HepG2 (cell line): ENCODE measurements around the gene MRFAP1L1. TPM values are rescaled to one million over a fixed set of nuclear protein-coding genes. Genes with fewer than 3 reads are reported as not detected.
A peak's percentile ranks its signal among the peaks of the same experiment; 100 is the strongest.

Experiments used
- CBFB ChIP-seq: sonication (generic); formaldehyde crosslinking; IDR thresholded peaks from 2 replicates; pipeline ENCODE4 v1.4.0; 2020; ENCODE audit warnings: missing genetic modification reagents
- CEBPB ChIP-seq: IDR thresholded peaks from 2 replicates; pipeline ENCODE4 v1.6.1; 2011; ENCODE audit warnings: low read depth, low read length, improper control_type of control experiment, borderline replicate concordance
- ESRRA ChIP-seq: sonication (generic); formaldehyde crosslinking; IDR thresholded peaks from 2 replicates; pipeline ENCODE4 v1.5.1; 2020; ENCODE audit warnings: mild to moderate bottlenecking, low read depth, missing genetic modification reagents
- GPN1 ChIP-seq: sonication (generic); formaldehyde crosslinking; IDR thresholded peaks from 2 replicates; pipeline ENCODE4 v1.5.1; 2020; ENCODE audit warnings: missing genetic modification reagents, borderline replicate concordance
- HOXA9 ChIP-seq: sonication (generic); formaldehyde crosslinking; IDR thresholded peaks from 2 replicates; pipeline ENCODE4 v1.8.1; 2022; ENCODE audit warnings: missing genetic modification reagents, mild to moderate bottlenecking, moderate library complexity, borderline replicate concordance
- NR2C2 ChIP-seq: sonication (generic); formaldehyde crosslinking; IDR thresholded peaks from 2 replicates; pipeline ENCODE4 v1.4.0; 2020; ENCODE audit warnings: missing genetic modification reagents, mild to moderate bottlenecking, moderate library complexity, borderline replicate concordance
- RBFOX2 ChIP-seq: fragments of 200-400 bp; formaldehyde crosslinking; IDR thresholded peaks from 2 replicates; pipeline ENCODE4 v1.6.1; 2017; ENCODE audit warnings: low read depth, mild to moderate bottlenecking, low read length
- SALL1 ChIP-seq: sonication (generic); formaldehyde crosslinking; IDR thresholded peaks from 2 replicates; pipeline ENCODE4 v1.8.0; 2022; ENCODE audit warnings: mild to moderate bottlenecking, missing genetic modification reagents
- TEF ChIP-seq: sonication (generic); formaldehyde crosslinking; IDR thresholded peaks from 2 replicates; pipeline ENCODE4 v1.5.0; 2020; ENCODE audit warnings: missing genetic modification reagents
- TFDP1 ChIP-seq: IDR thresholded peaks from 2 replicates; pipeline ENCODE4 v1.6.1; 2016; ENCODE audit warnings: missing compliant biosample characterization, missing genetic modification reagents, borderline replicate concordance
- ZBTB33 ChIP-seq: sonication (generic); formaldehyde crosslinking; IDR thresholded peaks from 2 replicates; pipeline ENCODE4 v1.4.0; 2020; ENCODE audit warnings: missing genetic modification reagents
- ZFP90 ChIP-seq: sonication (generic); formaldehyde crosslinking; IDR thresholded peaks from 2 replicates; pipeline ENCODE4 v1.8.0; 2022; ENCODE audit warnings: missing genetic modification reagents, mild to moderate bottlenecking, inconsistent platforms, borderline replicate concordance
- ZFP91 ChIP-seq: sonication (generic); formaldehyde crosslinking; IDR thresholded peaks from 2 replicates; pipeline ENCODE4 v1.9.0; 2022; ENCODE audit warnings: missing genetic modification reagents, mild to moderate bottlenecking, borderline replicate concordance
- ZNF280B ChIP-seq: sonication (generic); formaldehyde crosslinking; IDR thresholded peaks from 2 replicates; pipeline ENCODE4 v1.5.0; 2020; ENCODE audit warnings: missing genetic modification reagents, mild to moderate bottlenecking, borderline replicate concordance
- ZNF557 ChIP-seq: sonication (generic); formaldehyde crosslinking; IDR thresholded peaks from 2 replicates; pipeline ENCODE4 v1.4.0; 2020; ENCODE audit warnings: missing genetic modification reagents
- ZNF576 ChIP-seq: sonication (generic); formaldehyde crosslinking; IDR thresholded peaks from 2 replicates; pipeline ENCODE4 v1.4.0; 2020; ENCODE audit warnings: mild to moderate bottlenecking, missing genetic modification reagents
- ZNF615 ChIP-seq: sonication (generic); formaldehyde crosslinking; IDR thresholded peaks from 2 replicates; pipeline ENCODE4 v1.5.0; 2020; ENCODE audit warnings: mild to moderate bottlenecking, missing genetic modification reagents, borderline replicate concordance
- ZNF749 ChIP-seq: sonication (generic); formaldehyde crosslinking; IDR thresholded peaks from 2 replicates; pipeline ENCODE4 v1.8.0; 2022; ENCODE audit warnings: mild to moderate bottlenecking, missing genetic modification reagents, moderate library complexity, borderline replicate concordance
- ZSCAN21 ChIP-seq: sonication (generic); formaldehyde crosslinking; IDR thresholded peaks from 2 replicates; pipeline ENCODE4 v1.8.0; 2022; ENCODE audit warnings: mild to moderate bottlenecking, missing genetic modification reagents, moderate library complexity, borderline replicate concordance
- polyA plus RNA-seq, 8 experiments: library from polyadenylated mRNA; depleted of rRNA in 3 of 8; stranded (reverse) in 7 of 8; unstranded in 1 of 8; fragments of >200 nt; fragmentation: Illumina TruSeq in 4 of 8; extraction: Trizol in 4 of 8; gene quantifications; 2 replicates each; pipeline versions ENCODE4 v1.2.1 to v1.2.3, GENCODE V29; 2011 to 2016; ENCODE audit warnings: low read depth in 4 of 8, missing spikeins in 1 of 8, mixed read lengths in 1 of 8; ENCODE audit not compliant: insufficient read depth in 1 of 8
- total RNA-seq, 5 experiments: library from RNA; depleted of rRNA; stranded (reverse); fragments of >200 nt; fragmentation: Illumina TruSeq; extraction: Trizol; gene quantifications; 2 replicates each; pipeline ENCODE4 v1.2.3, GENCODE V29; 2016; ENCODE audit warnings: low read depth in 1 of 5

MRFAP1L1 gene
- total and polyA plus RNA-seq, 2 of the 13 experiments (the other 11 are each of a cell fraction or from before 2014, with no cell fraction given) = 44.8 to 76.6 TPM

- TF ChIP-seq ZBTB33 (CRISPR knock-in tag) = peak; percentile 48; the same call in 1 of the 2 replicates
- TF ChIP-seq HOXA9 = peak; percentile 80; the same call in 1 of the 2 replicates
- 0 out of 2 replicates have a peak, but pooled peaks have one; percentile 59 for TF ChIP-seq CBFB (CRISPR knock-in tag)
- TF ChIP-seq ZNF576 (CRISPR knock-in tag) = no peak
- 0 out of 2 replicates have a peak, but pooled peaks have one; percentile 38 for TF ChIP-seq TEF (CRISPR knock-in tag)
- peak; percentile 22 for TF ChIP-seq ZNF280B
- no peak for TF ChIP-seq ZNF615 (CRISPR knock-in tag)
- no peak for TF ChIP-seq CEBPB
- 0 out of 2 replicates have a peak, but pooled peaks have one; percentile 18 for TF ChIP-seq ZFP90 (CRISPR knock-in tag)
- peak; percentile 45; the same call in 1 of the 2 replicates for TF ChIP-seq ZNF749
- TF ChIP-seq GPN1 (CRISPR knock-in tag) = peak; percentile 73; the same call in 1 of the 2 replicates
- TF ChIP-seq RBFOX2 = peak; percentile 99
- TF ChIP-seq ZFP91 (CRISPR knock-in tag) = peak; percentile 73
- peak; percentile 58 for TF ChIP-seq SALL1 (CRISPR knock-in tag)
- TF ChIP-seq ESRRA (CRISPR knock-in tag) = no peak
- TF ChIP-seq ZNF557 = 0 out of 2 replicates have a peak, but pooled peaks have one; percentile 23
- TF ChIP-seq ZSCAN21 (CRISPR knock-in tag) = peak; percentile 64; the same call in 1 of the 2 replicates
- peak; percentile 35 for TF ChIP-seq NR2C2 (CRISPR knock-in tag)
- 0 out of 2 replicates have a peak, but pooled peaks have one; percentile 25 for TF ChIP-seq TFDP1
Observed at GRCh38 chr4:6716018-6716911, 6.6 kb upstream of the MRFAP1L1 start, which contains the start of gene BLOC1S4 (continued).
